SH-SY5Y (cell line): ENCODE results near the gene DNM3.

Source experiments
- GATA2 ChIP-seq: IDR thresholded peaks from 2 replicates; pipeline ENCODE4 v1.6.1; 2011; ENCODE audit warnings: mild to moderate bottlenecking, low read depth, low read length
- GATA3 ChIP-seq: IDR thresholded peaks from 2 replicates; pipeline ENCODE4 v1.6.1; 2011; ENCODE audit warnings: low read depth, mild to moderate bottlenecking, low read length, moderate library complexity

DNA sequence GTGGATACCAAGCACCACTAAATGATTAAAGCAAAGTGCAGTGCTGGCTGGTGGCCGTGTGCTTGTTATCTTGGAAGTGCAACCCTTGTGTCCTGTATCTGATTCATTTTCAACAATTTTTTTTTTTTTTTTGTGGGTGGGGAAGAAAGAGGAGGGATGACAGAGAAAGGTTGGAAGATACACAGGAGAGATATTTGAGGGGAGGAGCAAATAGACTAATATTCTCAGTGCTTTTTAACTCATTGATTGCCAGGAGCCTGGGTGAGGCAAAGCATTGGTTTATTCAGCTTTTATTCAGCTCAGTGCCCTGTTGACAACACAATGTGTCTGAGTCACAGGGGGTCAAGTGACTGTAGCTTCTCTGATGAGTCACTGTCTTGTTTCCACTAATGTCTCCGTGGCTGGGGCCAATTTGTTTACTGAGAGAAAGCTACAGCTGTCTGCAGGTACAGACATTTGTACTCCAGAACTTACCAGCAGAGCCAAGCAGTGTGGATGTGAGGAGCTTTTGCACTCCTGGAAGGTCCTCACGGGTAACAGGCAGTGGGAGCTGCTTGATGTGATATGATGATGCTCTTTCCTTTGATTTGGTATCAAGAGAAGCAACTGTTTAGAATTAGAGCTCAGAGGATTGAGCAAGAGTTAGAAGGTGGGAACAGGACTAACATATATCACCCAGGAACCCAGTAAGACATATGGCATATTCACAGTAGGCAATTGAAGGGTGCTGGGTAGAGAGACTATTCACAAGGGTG lies 23.6 kb upstream of the DNM3 start:
- no peak for TF ChIP-seq GATA2
- no peak for TF ChIP-seq GATA3
